KOPT-K1 (cell line): ENCODE data around the gene TTC3.
"Not testable (repeated sequence)": the region's sequence is repeated elsewhere in the genome, so short reads cannot be mapped to it uniquely, and the experiment has no call there.

Experiments
- H3K27ac ChIP-seq: fragments of 200-600 bp; sonication (generic); 2 replicates; pipeline ENCODE4 v1.5.1; 2016; ENCODE audit warnings: antibody characterized with exemption, mild to moderate bottlenecking, low read depth, low read length; ENCODE audit not compliant: poor library complexity, severe bottlenecking
- H3K36me3 ChIP-seq: fragments of 200-600 bp; sonication (generic); 2 replicates; pipeline ENCODE4 v1.5.1; 2017; ENCODE audit warnings: antibody characterized with exemption, mild to moderate bottlenecking, low read length, moderate library complexity; ENCODE audit not compliant: insufficient read depth
- H3K9me3 ChIP-seq: fragments of 200-600 bp; sonication (generic); 2 replicates; pipeline ENCODE4 v1.5.1; 2017; ENCODE audit warnings: antibody characterized with exemption, low read length, mild to moderate bottlenecking; ENCODE audit not compliant: insufficient read depth, poor library complexity, severe bottlenecking

Gene TTC3

DNA sequence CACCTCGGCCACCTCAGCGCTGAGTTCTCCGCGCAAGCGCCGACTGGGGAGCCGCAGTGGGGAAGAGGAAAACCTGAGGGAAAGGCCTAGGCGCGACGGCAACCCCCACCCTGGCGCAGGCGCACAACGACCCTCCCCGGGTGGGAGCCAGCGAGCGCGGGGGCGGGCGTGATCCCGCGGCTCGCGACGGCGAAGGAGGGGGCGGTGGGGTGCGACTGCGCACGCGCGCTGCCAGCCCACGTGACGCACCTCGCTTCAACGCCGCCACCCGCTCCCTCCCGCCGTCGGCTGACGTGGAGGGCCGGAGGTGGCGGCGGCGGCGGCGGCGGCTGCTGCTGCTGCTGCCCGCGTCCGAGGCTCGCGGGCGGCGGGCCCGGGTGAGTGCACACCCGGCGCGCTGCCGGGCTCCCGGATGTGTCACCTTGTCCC is at the start of gene TTC3, which contains the start of gene PIGP:
Gene TTC3 (plus strand): TSS at position 267 of the 429 bp plus-strand sequence. CDS start 14,004 bp downstream, outside the sequence.
Gene PIGP (minus strand): TSS at position 84 of the 429 bp plus-strand sequence. CDS start 556 bp downstream, outside the sequence.
- peak within 1 kb of the TSS; percentile 87 for H3K27ac ChIP-seq

GRCh38 chr21:37026499-37026898 is 46.6 kb upstream of the TTC3 start:
- no peaks in the 10 kb centered on the region for H3K36me3 ChIP-seq
- no peaks in the 10 kb centered on the region for H3K9me3 ChIP-seq
- H3K27ac ChIP-seq: no peak overlapping the region

More for the DNA sequence above, at the start of gene TTC3, which contains the start of gene PIGP:
- H3K9me3 ChIP-seq: no peaks in the 10 kb centered on the region
- H3K36me3 ChIP-seq: peaks cover 24% of the 10 kb centered on the region

- no peak overlapping the region for H3K27ac ChIP-seq
- no peaks in the 10 kb centered on the region for H3K9me3 ChIP-seq
- H3K36me3 ChIP-seq: no peaks in the 10 kb centered on the region
Measured at GRCh38 chr21:37028570-37028969, 44.5 kb upstream of the TTC3 start.

DNA sequence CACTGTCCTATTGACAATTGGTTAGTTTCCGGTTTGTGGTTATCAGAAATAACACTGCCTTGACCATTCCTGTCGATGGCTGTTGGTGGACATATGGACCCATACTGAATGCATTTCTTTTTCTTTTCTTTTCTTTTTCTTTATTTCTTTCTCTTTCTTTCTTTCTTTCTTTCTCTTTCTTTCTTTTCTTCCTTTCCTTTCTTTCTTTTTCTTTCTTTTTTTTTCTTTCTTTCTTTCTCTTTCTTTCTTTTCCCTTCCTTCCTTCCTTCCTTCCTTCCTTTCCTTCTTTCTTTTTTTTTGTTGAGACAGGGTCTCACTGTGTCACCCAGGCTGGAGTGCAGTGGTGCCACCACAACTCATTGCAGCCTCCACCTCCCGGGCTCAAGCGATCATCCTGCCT is 42.2 kb upstream of the TTC3 start:
- Histone ChIP-seq H3K9me3 (no peaks in the 10 kb centered on the region), H3K27ac (no peak overlapping the region), H3K36me3 (no peaks in the 10 kb centered on the region)

GRCh38 chr21:37032293-37032692 is 40.8 kb upstream of the TTC3 start:
- no peak overlapping the region for H3K27ac ChIP-seq
- H3K36me3 ChIP-seq: no peaks in the 10 kb centered on the region
- no peaks in the 10 kb centered on the region for H3K9me3 ChIP-seq

DNA sequence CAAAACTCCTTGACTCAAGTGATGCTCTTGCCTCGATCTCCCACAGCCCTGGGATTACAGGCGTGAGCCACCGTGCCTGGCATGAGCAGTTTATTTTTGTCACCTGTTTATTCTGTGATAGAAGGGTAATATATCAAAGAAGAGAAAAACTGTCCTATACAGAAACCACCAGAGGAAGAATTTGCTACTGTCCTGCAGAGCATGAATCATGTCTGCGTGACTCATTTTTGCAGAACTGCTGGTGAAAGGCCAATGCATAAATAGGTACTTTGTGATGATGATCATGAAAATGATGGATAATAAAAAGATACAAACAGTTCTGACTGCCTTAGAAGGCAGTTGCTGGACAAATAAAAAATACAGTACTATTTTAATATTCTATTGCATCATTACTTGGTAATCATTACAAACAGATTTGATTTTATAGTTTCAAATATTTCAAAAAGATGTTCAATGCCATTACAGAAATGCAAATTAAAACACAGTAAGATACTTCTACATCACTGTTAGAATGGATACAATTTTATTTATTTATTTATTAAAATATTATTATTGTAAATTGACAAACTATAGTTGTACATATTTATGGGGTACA is 40.1 kb upstream of the TTC3 start:
- H3K9me3 ChIP-seq: no peaks in the 10 kb centered on the region
- no peak overlapping the region for H3K27ac ChIP-seq
- no peaks in the 10 kb centered on the region for H3K36me3 ChIP-seq

DNA sequence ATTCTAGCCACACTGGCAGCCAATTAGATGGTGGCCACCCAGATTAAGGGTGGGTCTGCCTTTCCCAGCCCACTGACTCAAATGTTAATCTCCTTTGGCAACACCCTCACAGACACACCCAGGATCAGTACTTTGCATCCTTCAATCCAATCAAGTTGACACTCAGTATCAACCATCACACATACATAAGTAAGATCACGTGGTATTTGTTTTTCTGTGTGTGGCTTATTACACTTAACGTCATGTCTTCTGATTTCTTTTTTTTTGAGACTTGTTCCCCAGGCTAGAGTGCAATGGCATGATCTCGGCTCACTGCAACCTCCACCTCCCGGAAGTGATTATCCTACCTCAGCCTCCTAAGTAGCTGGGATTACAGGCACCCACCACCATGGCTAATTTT is 38.7 kb upstream of the TTC3 start:
- not testable (repeated sequence) for H3K27ac ChIP-seq, H3K9me3 ChIP-seq, H3K36me3 ChIP-seq

DNA sequence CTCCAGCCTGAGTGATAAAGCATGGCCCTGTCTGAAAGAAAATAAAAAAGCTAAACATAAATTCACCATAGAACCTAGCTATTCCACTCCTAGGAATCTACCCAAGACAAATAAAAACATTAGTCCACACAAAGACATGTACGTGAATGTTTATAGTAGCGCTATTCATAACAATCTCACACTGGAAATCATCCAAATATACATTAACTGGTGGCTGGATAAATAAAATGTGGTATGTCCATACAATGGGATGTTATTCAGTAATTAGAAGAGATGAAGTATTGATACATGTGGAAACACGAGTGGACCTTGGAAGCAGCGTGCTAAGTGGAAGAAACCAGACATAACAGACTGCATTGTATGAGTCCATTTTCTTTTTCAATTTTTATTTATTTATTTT is 36.9 kb upstream of the TTC3 start:
- H3K27ac ChIP-seq: no peak overlapping the region
- no peaks in the 10 kb centered on the region for H3K9me3 ChIP-seq
- H3K36me3 ChIP-seq: no peaks in the 10 kb centered on the region

DNA sequence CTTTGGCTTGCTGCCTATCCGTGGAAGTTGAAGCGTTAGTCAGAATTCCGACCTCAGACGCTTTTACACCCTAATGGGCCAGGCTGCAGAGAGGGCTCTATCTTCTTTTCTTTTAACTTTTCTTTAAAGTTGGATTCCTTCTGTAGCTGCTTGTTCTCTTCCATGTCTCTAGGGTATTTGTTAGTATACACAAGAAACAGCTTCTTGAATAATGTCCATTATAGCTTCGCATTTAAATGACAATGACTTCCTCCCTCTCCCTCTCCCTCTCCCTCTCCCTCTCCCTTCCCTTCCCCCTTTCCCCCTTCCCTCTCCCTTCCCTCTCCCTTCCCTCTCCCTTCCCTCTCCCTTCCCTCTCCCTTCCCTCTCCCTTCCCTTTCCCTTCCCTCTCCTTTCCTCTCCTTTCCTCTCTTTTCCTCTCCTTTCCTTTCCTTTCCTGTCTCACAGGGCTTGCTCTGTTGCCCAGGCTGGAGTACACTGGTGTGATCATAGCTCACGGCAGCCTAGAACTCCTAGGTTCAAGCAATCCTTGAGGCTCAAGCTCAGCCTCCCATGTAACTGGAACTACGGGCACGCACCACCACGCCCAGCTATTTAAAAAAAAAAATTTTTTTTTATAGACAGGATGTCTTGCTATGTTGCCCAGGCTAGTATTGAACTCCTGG is 33.5 kb upstream of the TTC3 start:
- Histone ChIP-seq H3K36me3 (no peaks in the 10 kb centered on the region), H3K27ac (no peak overlapping the region), H3K9me3 (no peaks in the 10 kb centered on the region)

DNA sequence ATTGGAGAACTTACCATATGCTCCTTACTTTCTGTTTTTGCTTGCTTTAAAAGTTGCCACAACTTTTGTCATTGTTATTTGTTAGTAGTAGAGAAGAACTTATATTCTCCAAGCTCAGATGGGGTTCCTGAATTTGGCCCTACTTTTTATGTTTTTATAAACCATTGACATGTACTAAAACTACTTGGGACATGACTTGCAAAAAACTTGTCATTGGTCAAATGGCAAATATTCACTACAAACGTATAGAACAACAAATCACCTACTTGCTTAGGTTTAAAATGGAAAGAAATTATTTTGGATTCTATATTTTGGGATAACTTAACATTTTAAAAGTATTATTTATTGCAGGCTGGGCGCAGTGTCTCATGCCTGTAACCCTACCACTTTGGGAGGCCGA is 32.8 kb upstream of the TTC3 start:
- Histone ChIP-seq H3K27ac (no peak overlapping the region), H3K36me3 (no peaks in the 10 kb centered on the region), H3K9me3 (no peaks in the 10 kb centered on the region)

DNA sequence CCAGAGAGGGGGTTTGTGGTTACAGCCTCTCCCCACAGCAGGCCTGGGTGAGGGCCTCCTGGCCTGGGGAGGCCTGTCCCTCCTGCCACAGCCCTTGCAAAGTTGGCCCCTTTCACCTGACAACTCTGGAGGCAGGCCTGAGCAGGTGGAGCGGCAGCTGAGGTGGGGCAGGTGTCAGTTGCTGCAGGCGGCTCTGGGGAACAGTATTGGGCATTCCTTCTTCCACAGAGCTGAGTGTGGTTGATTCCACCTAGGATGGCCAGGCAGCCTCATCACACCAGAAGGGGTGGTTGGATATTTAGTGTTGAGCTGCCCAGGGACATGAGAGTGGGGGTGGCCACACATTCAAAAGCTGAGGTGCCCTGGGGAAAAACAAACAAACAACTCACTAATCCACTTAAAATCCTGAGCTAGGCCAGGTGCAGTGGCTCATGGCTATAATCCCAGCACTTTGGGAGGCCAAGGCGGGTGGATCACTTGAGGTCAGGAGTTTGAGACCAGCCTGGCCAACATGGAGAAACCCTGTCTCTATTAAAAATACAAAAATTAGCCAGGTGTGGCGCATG is 31.3 kb upstream of the TTC3 start:
- no peaks in the 10 kb centered on the region for H3K36me3 ChIP-seq
- H3K27ac ChIP-seq: no peak overlapping the region
- no peaks in the 10 kb centered on the region for H3K9me3 ChIP-seq

DNA sequence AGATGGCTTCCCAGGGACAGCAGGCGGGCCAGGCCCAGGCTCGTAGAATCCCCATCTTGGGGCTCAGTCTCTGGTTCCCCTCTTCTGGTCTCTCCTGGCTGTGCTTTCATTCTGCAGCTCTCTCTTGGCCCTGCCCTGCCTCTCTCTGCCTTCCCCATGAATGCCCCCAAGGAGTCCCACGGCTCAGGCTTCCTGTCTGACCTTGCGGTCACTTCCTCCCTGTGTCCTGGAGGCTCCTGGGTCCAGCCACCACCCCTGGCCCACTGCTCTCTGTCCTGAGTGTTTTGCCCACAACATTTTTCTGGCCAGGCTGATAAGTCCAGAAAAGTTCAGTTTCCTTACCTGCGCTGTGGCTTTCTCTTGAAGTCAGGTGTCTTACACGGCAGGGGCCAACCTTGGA is 29.2 kb upstream of the TTC3 start:
- no peaks in the 10 kb centered on the region for H3K9me3 ChIP-seq
- H3K27ac ChIP-seq: no peak overlapping the region
- H3K36me3 ChIP-seq: no peaks in the 10 kb centered on the region

DNA sequence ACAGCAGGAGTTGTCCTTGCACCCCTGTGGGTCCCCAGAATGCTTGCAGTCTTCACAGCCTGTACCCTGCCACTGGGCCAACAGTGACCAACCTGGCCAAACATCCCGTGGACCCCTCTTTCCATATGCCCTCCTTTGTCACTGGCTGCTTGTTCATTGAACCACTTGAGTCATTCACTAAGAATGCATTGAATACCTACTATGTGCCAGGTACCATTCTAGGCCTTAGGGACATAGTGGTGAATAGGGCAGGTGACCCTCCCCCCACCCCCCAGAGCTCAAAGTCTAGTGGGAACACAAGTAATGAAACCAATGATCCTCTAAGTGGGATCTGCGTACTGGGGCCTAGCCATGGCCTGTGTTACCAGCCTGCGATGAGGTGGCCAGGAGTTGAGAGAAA is 28.4 kb upstream of the TTC3 start:
- Histone ChIP-seq H3K27ac (peak overlapping the region; percentile 43), H3K36me3 (no peaks in the 10 kb centered on the region), H3K9me3 (no peaks in the 10 kb centered on the region)

GRCh38 chr21:37045149-37045548 is 27.9 kb upstream of the TTC3 start:
- H3K36me3 ChIP-seq: no peaks in the 10 kb centered on the region
- no peaks in the 10 kb centered on the region for H3K9me3 ChIP-seq
- H3K27ac ChIP-seq: peak overlapping the region; percentile 43

DNA sequence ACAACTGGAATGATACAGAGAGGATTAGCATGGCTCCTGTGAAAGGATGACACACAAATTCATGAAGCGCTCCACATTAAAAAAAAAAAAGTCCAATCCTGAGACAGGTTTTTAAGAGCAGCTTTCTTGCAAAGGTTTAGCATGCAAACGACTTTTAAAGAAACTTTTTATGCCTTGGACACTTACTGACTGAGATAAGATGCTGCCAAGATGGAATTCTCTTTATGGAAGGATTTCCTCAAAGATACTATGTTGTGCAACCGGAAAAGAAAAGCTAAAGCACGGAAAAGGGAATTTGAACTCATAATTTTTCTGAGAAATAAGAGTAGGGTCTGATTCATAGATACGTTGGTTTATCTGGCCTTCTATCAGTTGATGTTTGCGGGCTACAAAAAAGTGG is 27.5 kb upstream of the TTC3 start:
- Histone ChIP-seq H3K36me3 (no peaks in the 10 kb centered on the region), H3K27ac (peak overlapping the region; percentile 43), H3K9me3 (no peaks in the 10 kb centered on the region)

DNA sequence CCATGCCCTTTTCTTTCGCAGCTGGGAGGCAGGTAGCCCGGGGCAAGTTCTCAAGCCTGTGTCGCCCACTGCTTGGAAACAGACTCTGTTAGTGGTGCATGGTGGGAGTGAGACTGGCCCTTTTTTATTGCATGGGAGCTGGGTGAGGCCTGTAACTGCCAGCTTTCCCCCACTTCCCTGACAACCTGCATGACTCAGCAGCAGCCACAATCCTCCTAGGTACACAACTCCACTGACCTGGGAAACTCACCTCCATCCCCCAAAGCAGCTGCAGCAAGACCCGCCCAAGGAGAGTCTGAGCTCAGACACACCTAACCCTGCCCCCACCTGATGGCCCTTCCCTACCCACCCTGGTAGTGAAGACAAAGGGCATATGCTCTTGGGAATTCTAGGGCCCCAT is 26.0 kb upstream of the TTC3 start:
- no peak overlapping the region for H3K27ac ChIP-seq
- H3K9me3 ChIP-seq: no peaks in the 10 kb centered on the region
- no peaks in the 10 kb centered on the region for H3K36me3 ChIP-seq
